Activated T-cell treated with anti-CD3 and anti-CD28 coated beads, Interleukin-2, amount 50 U/mL, for 24 hours (primary cell): Measurements from ENCODE around the gene SCAPER.
A peak's percentile ranks its signal among the peaks of the same experiment; 100 is the strongest.

Experiments
- DNase-seq: peaks from one replicate; pipeline ENCODE4 v3.0.0-alpha.2; 2020
- H3K27ac Mint-ChIP-seq: 2 replicates; pipeline ENCODE4 v1.8.0; 2020; ENCODE audit warnings: mild to moderate bottlenecking, mixed read lengths
- H3K27me3 Mint-ChIP-seq: 2 replicates; pipeline ENCODE4 v1.8.0; 2020; ENCODE audit warnings: mixed read lengths
- H3K36me3 Mint-ChIP-seq: 2 replicates; pipeline ENCODE4 v1.8.0; 2020; ENCODE audit warnings: low read depth, mixed read lengths
- H3K4me1 Mint-ChIP-seq: 2 replicates; pipeline ENCODE4 v1.8.0; 2020; ENCODE audit warnings: low read depth, mixed read lengths
- H3K4me3 Mint-ChIP-seq: 2 replicates; pipeline ENCODE4 v1.8.0; 2020; ENCODE audit warnings: mild to moderate bottlenecking, moderate library complexity, mixed read lengths
- H3K9me3 Mint-ChIP-seq: 2 replicates; pipeline ENCODE4 v1.8.0; 2020; ENCODE audit warnings: mixed read lengths

The SCAPER gene

DNA sequence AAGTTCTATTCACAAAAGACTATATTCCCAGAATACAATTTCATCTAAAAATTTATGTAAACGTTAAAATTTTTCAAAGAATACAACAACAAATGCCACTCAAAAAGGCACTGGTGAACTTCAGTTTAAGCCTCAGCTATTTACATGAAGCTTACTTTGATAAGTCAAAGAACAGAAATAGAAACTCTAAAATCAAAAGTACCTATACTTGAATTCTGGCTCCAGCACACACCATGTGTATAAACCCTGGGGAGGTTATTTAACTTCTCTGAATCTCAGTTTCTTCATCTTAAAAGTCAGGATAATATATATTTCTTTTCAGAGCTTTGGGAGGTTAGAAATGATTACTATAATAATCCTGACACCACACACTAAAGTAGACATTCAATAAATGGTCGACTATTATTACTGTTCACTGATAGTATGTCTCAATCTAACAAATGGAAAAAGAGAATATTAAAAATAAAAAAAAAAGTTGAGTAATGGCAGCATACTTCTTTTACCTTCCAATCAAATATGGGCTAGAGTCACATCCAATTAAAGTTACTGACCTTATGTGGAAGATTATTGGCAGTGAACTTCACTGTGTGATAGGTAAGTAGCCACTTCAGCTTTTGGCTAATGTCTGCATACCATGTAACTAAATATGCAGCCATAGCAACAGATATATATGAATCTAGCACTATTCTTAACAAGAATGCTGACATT lies 320.1 kb downstream of the SCAPER start:
- Mint-ChIP-seq H3K4me1 (no peaks in the 10 kb centered on the region), H3K9me3 (peaks cover 15% of the 10 kb centered on the region), H3K4me3 (no peak overlapping the region), H3K36me3 (peaks cover 31% of the 10 kb centered on the region), H3K27ac (no peak overlapping the region), H3K27me3 (no peaks in the 10 kb centered on the region)
- DNase-seq, result no peak

DNA sequence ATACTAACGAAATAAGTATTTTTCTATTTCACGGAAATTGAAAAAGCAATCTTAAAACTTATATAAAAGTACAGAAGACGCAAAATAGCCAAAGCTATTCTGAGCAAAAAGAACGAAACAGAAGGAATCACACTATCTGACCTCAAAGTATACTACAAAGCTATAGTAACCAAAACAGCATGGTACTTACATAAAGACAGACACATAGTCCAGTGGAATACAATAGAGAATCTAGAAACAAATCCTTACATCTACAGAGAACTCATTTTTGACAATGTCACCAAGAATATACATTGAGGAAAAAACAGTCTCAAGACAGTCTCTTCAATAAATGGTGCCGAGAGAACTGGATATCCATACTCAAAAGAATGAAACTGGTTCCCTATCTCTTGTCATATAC lies 322.6 kb downstream of the SCAPER start:
- peaks cover 17% of the 10 kb centered on the region for H3K36me3 Mint-ChIP-seq
- H3K9me3 Mint-ChIP-seq, result peaks cover 15% of the 10 kb centered on the region
- peaks cover 5% of the 10 kb centered on the region for H3K4me1 Mint-ChIP-seq
- no peak overlapping the region for H3K4me3 Mint-ChIP-seq
- DNase-seq, result no peak
- no peaks in the 10 kb centered on the region for H3K27me3 Mint-ChIP-seq
- H3K27ac Mint-ChIP-seq, result no peak overlapping the region

DNA sequence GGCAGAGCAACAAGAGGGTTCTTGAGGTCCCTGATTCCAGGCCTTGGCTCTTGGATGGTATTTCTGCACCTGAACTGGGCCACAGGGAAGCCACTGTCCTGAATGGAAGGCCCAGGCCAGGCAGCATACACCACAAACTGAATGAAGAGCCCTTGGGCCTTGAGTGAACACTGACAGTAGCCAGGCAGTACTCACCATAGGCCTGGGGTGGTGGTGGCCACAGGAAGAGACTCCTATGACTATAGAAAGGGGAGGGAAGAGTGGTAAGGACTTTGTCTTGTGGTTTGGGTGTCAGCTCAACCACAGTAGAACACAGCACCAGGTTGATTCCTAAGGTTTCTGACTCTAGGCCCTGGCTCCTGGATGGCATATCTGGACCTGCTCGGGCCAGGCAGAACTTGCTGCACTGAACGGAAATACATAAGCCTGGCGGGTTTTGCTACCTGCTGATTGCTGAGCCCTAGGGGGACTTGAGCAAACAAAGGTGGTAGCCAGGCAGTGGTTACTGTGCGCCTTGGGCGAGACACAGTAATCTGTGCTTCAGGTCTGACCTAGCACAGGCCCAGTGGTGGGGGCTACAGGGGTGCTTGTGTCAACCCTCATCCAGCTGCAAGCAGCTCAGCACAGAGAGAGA lies 327.1 kb downstream of the SCAPER start:
- Mint-ChIP-seq H3K36me3 (peaks cover 28% of the 10 kb centered on the region), H3K4me1 (peaks cover 34% of the 10 kb centered on the region), H3K4me3 (no peak overlapping the region), H3K9me3 (peaks cover 10% of the 10 kb centered on the region), H3K27ac (no peak overlapping the region), H3K27me3 (no peaks in the 10 kb centered on the region)
- DNase-seq, result no peak

DNA sequence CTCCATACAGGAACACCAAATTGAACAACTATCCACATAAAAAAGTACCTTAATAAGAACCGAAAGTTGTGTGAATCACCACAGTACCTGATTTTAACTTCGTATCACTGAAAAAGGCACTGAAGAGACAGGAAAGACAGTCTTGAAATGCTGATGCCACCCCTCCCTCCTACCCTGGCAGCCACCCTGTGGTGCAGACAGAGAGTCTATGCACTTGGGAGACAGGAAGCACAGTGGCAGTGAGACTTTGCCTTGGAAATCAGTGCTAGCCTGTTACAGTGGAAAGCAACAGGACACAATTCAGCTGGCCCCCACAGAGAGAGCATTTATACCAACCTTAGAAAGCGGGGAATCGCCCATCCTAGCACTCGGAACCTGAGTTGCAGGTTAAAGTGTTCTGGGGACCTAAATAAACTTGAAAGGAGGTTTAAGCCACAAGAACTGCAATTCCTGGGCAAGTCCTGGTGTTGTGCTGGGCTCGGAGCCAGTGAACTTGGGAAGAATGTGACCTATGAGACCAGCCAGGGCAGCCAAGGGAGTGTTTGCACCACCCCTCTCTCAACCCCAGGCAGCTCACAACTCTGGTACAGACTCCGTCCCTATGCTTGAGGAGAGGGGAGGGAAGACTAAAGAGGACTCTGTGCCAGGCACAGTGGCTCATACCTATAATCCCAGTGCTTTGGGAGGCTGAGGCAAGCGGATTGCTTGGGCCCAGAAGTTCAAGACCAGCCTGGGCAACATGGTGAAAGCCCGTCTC lies 328.4 kb downstream of the SCAPER start:
- Mint-ChIP-seq H3K9me3 (peaks cover 4% of the 10 kb centered on the region), H3K36me3 (peaks cover 27% of the 10 kb centered on the region), H3K4me3 (no peak overlapping the region), H3K27me3 (no peaks in the 10 kb centered on the region), H3K27ac (peak overlapping the region; percentile 50), H3K4me1 (peaks cover 34% of the 10 kb centered on the region)
- DNase-seq, result no peak

DNA sequence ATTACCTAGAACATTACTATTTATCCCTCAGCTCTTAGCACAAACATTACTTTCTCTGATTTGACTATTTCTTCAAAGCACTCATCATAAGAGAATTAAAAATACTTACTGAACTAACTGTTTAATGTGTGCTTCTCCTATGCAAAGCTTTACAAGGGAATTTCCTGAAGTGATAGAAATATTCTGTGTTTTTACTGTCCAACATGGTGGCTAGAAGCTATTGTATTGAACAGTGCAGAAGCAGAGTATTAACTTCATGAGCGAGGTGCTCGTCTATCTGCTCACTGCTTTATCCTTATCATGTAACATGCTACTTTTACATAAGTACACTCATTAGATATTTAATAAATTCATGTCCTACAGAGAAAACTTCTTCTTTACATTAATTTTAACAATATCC lies 329.5 kb downstream of the SCAPER start:
- H3K4me3 Mint-ChIP-seq, result no peak overlapping the region

DNA sequence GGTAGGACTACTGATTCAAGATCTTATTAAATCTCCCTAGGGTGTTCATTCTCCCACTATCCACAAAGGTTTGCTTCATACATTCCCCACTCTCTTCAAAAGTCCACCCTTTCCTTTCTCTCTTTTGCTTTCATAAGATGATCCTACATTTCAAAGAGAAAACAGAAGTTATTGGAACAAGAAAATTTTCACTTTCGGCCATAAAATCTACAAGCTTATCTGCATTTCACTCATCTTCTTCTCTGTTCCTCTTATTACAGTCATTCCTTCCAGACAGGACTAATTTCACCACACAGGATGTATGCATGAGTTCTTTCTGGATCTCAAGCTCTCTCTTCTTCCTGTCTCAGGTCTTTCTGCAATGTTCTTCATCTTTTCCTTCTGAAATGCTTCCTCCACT lies 329.9 kb downstream of the SCAPER start:
- peaks cover 34% of the 10 kb centered on the region for H3K4me1 Mint-ChIP-seq
- no peak overlapping the region for H3K4me3 Mint-ChIP-seq
- H3K9me3 Mint-ChIP-seq, result peaks cover 10% of the 10 kb centered on the region
- peaks cover 37% of the 10 kb centered on the region for H3K36me3 Mint-ChIP-seq
- H3K27ac Mint-ChIP-seq, result peak overlapping the region; percentile 4
- no peak for DNase-seq
- H3K27me3 Mint-ChIP-seq, result no peaks in the 10 kb centered on the region

More for the DNA sequence above, 329.5 kb downstream of the SCAPER start:
- H3K9me3 Mint-ChIP-seq, result peaks cover 8% of the 10 kb centered on the region
- peaks cover 34% of the 10 kb centered on the region for H3K4me1 Mint-ChIP-seq
- H3K27ac Mint-ChIP-seq, result peak overlapping the region; percentile 4
- no peak for DNase-seq
- H3K36me3 Mint-ChIP-seq, result peaks cover 33% of the 10 kb centered on the region
- H3K27me3 Mint-ChIP-seq, result no peaks in the 10 kb centered on the region

DNA sequence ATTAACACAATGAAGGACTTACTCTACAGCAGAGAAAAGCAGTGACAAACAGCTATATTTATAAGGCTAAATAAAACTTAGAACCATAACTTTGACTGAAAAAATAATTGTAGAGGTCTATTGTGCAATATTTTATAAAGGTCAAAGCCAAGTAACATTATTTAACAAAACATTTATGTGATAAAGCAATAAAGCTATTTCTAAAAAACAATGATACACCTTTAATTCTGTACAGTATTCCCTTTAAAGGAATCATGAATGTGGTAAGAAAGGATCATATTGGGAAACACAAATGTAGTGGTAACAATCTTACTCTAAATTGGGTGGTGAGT lies 332.2 kb downstream of the SCAPER start:
- no peaks in the 10 kb centered on the region for H3K27me3 Mint-ChIP-seq
- H3K27ac Mint-ChIP-seq, result no peak overlapping the region
- peaks cover 32% of the 10 kb centered on the region for H3K4me1 Mint-ChIP-seq
- H3K36me3 Mint-ChIP-seq, result peaks cover 43% of the 10 kb centered on the region
- no peak overlapping the region for H3K4me3 Mint-ChIP-seq
- H3K9me3 Mint-ChIP-seq, result peaks cover 13% of the 10 kb centered on the region
- no peak for DNase-seq

DNA sequence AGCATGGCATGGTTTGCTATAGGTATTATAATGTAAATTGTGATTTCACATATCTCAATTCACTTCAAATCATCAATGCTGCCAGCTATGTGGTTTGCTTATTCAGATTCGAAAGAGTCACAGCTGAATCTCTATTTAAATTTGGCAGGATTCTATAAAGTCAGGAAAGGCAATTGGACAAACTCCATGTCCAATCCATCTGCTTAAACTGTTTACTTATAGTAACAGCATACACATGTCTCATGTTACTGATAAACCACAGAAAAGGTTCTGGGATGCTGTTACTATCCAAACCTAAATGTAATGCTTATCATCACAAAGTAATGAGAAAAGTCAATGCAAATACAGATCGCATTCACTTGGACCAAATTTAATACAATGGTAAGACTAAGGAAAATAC lies 338.9 kb downstream of the SCAPER start:
- Mint-ChIP-seq H3K27me3 (no peaks in the 10 kb centered on the region), H3K36me3 (peaks cover 32% of the 10 kb centered on the region)

DNA sequence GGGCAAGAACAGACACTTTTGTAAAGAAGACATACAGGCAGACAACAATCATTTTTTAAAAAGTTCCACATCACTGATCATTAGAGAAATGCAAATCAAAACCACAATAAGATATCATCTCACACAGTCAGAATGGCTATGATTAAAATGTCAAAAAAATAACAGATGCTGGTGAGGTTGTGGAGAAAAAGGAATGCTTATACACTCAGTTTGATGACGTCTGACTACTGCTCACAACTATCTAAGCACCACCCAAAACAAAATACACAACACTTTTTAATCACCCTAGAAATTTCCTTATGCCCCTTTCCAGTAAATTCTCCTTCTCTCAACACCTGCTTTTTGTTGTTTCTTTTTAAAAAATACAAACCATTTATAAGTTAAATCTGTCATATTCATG lies 339.8 kb downstream of the SCAPER start:
- H3K27ac Mint-ChIP-seq, result no peak overlapping the region
- H3K9me3 Mint-ChIP-seq, result peaks cover 8% of the 10 kb centered on the region
- H3K4me1 Mint-ChIP-seq, result peaks cover 4% of the 10 kb centered on the region
- peaks cover 23% of the 10 kb centered on the region for H3K36me3 Mint-ChIP-seq
- H3K27me3 Mint-ChIP-seq, result no peaks in the 10 kb centered on the region
- no peak for DNase-seq
- no peak overlapping the region for H3K4me3 Mint-ChIP-seq

More for the DNA sequence above, 338.9 kb downstream of the SCAPER start:
- peaks cover 4% of the 10 kb centered on the region for H3K4me1 Mint-ChIP-seq
- H3K4me3 Mint-ChIP-seq, result no peak overlapping the region
- H3K9me3 Mint-ChIP-seq, result peaks cover 14% of the 10 kb centered on the region
- DNase-seq, result no peak
- no peak overlapping the region for H3K27ac Mint-ChIP-seq

DNA sequence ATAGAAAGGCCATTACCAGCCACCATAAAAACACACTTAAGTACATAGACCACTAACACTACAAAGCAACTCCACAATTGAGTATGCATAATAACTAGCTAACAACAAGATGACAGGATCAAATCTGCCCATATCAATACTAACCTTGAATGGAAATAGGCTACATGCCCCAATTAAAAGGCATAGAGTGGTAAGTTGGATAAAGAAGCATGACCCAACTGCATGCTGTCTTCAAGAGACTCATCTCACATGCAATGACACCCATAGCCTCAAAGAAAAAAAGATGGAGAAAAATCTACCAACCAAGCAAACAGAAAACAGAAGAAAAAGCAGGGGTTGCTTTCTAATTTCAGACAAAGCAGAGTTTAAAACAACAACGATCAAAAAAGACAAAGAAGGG lies 349.9 kb downstream of the SCAPER start:
- H3K27me3 Mint-ChIP-seq, result no peaks in the 10 kb centered on the region
- H3K9me3 Mint-ChIP-seq, result peaks cover 16% of the 10 kb centered on the region
- peaks cover 18% of the 10 kb centered on the region for H3K36me3 Mint-ChIP-seq
- DNase-seq, result no peak
- no peak overlapping the region for H3K27ac Mint-ChIP-seq
- no peak overlapping the region for H3K4me3 Mint-ChIP-seq
- peaks cover 29% of the 10 kb centered on the region for H3K4me1 Mint-ChIP-seq

DNA sequence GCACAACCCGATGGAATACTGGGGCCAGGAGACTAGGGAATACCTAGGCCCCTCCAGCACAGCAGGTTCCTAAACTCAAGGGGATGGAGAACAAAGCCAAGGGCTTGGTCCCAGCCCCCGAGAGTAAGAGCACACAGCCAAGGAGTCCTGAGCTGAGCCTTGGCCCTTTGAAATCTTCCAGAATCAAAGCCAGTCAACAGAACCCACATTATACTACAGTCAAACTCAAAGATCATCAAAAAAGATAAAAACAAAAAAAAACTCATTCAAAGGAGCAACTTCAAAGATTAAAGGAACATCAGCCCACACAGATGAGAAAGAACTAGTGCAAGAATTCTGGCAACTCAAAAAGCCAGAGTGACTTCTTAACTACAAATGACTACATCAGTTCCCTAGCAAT lies 351.6 kb downstream of the SCAPER start:
- Mint-ChIP-seq H3K4me1 (peaks cover 29% of the 10 kb centered on the region), H3K4me3 (no peak overlapping the region), H3K27ac (peak overlapping the region; percentile 11), H3K27me3 (no peaks in the 10 kb centered on the region), H3K36me3 (peaks cover 8% of the 10 kb centered on the region), H3K9me3 (peaks cover 16% of the 10 kb centered on the region)
- DNase-seq, result no peak

DNA sequence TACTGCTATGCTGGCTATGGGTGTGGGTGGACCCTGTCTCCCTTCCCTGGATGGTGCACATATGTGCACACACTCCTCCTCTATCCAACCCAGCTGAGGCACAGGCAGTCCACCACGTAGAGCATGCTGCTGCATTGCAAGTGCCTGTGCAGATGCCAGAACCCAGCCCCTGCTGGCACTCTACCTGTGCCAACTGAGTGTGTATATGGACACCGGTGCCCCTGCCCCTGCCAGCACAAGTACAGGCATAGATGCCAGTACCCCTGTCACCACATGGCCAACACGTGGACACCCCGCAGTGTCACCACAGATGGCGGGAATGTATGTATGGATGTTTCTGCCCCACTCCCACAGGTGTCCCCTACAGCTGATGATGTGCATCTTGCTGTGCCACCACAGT lies 352.0 kb downstream of the SCAPER start:
- Mint-ChIP-seq H3K4me3 (no peak overlapping the region), H3K27me3 (no peaks in the 10 kb centered on the region), H3K9me3 (peaks cover 13% of the 10 kb centered on the region), H3K27ac (no peak overlapping the region), H3K4me1 (peaks cover 29% of the 10 kb centered on the region), H3K36me3 (peaks cover 7% of the 10 kb centered on the region)
- DNase-seq, result no peak

DNA sequence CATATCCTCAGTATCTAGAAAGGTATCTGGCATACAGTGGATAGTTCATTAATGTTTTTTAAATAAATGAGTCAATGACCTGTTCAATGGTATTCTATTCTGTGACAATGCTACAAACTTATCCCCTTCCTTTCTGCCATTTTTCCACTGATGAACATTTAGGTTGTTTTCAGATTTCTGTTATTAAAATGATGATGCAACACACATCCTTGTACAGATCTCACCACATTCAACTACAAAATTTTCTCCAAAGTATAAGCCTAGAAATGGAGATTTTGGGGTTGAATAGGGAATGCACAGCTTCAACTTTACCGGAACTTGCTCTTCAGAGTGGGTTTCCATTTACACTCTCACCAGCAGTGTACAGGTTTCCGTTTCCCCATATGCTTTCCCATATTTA lies 358.3 kb downstream of the SCAPER start:
- Mint-ChIP-seq H3K9me3 (peaks cover 9% of the 10 kb centered on the region), H3K4me3 (no peak overlapping the region), H3K27ac (no peak overlapping the region), H3K4me1 (no peaks in the 10 kb centered on the region), H3K36me3 (peaks cover 2% of the 10 kb centered on the region), H3K27me3 (no peaks in the 10 kb centered on the region)
- DNase-seq, result no peak

DNA sequence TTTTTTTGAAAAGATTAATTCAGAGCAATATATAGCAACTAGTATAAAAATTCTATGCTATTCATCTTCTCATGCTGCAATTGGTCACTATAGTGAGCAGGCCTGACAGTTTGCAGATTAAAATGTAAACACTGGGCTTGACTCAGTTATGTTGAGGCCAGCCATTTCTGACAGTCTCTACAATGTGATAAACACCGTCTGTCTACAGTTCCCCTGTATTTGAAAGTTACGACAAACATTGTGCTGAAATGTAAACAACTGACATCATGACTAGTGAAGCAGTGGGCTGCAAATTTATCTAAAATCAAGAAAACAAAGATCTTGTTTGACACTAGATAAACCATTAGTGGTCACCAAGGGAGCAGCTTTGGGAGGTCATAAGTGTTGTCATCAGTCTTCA lies 371.1 kb downstream of the SCAPER start:
- H3K4me3 Mint-ChIP-seq, result no peak overlapping the region
- peaks cover 4% of the 10 kb centered on the region for H3K9me3 Mint-ChIP-seq
- H3K27ac Mint-ChIP-seq, result no peak overlapping the region
- H3K27me3 Mint-ChIP-seq, result no peaks in the 10 kb centered on the region
- no peak for DNase-seq
- peaks cover 4% of the 10 kb centered on the region for H3K36me3 Mint-ChIP-seq
- no peaks in the 10 kb centered on the region for H3K4me1 Mint-ChIP-seq
